Endothelial cell of umbilical vein (primary cell): ENCODE results near the gene SPEF1. TPM values are rescaled to one million over a fixed set of nuclear protein-coding genes. Genes with fewer than 3 reads are reported as not detected.

Experiments used
- BruUV-seq: library from RNA; stranded (reverse); fragments of 400-500 nt; replicated peaks from 2 replicates; lab custom pipeline; 2021; lab: Mats Ljungman, UMichigan
- CTCF ChIA-PET: fragments of 300-600, 350-600 bp; sonication (Branson Sonifier 250); formaldehyde crosslinking; loops from one replicate; lab custom pipeline; 2021; ENCODE audit warnings: antibody characterized with exemption, inconsistent platforms; lab: Charles Lee
- POLR2A ChIA-PET: fragments of 300-600, 350-600 bp; sonication (Branson Sonifier 250); formaldehyde crosslinking; loops from one replicate; lab custom pipeline; 2021; ENCODE audit warnings: antibody characterized with exemption, inconsistent platforms; lab: Charles Lee
- DNase-seq: peaks from one replicate; pipeline ENCODE4 v3.0.0-alpha.2; 2011; ENCODE audit warnings: low read depth, low spot score
- FAIRE-seq: peaks from 2 replicates; lab custom pipeline; 2011; peaks lifted over from hg19 to GRCh38; lab: Jason Lieb, UNC
- H2AFZ ChIP-seq: 2 replicates; pipeline ENCODE4 v1.6.0; 2012; ENCODE audit warnings: low read depth, low read length, control low read depth, inconsistent platforms
- H3K27ac ChIP-seq: 2 replicates; pipeline ENCODE4 v1.5.1; 2011; ENCODE audit warnings: low read depth, mild to moderate bottlenecking, control low read depth, low read length, moderate library complexity; ENCODE audit not compliant: insufficient read depth
- H3K27me3 ChIP-seq, 2 experiments: 2 replicates each; pipeline versions ENCODE4 v1.6.0 to v1.6.1; 2011; ENCODE audit warnings: low read length in 2 of 2, mixed read lengths in 1 of 2; ENCODE audit not compliant: control insufficient read depth in 2 of 2, insufficient read depth in 2 of 2
- H3K36me3 ChIP-seq, 2 experiments: 2 replicates in 1 of 2; 3 replicates in 1 of 2; pipeline ENCODE4 v1.5.1; 2011; ENCODE audit warnings: low read length in 2 of 2, mild to moderate bottlenecking in 1 of 2, moderate library complexity in 1 of 2; ENCODE audit not compliant: control insufficient read depth in 2 of 2, insufficient read depth in 2 of 2; ENCODE audit errors: extremely low read depth in 1 of 2
- H3K4me1 ChIP-seq: 3 replicates; pipeline ENCODE4 v1.5.1; 2011; ENCODE audit warnings: mild to moderate bottlenecking, low read length; ENCODE audit not compliant: control insufficient read depth, insufficient read depth; ENCODE audit errors: extremely low read depth
- H3K4me2 ChIP-seq: 2 replicates; pipeline ENCODE4 v1.6.1; 2011; ENCODE audit warnings: low read length, control low read depth, mixed read lengths; ENCODE audit not compliant: insufficient read depth
- H3K4me3 ChIP-seq, 3 experiments: fragments of 200-600 bp in 1 of 3; sonication (generic), shearing (Covaris generic) in 1 of 3; replicated peaks in 1 of 3; 2 replicates each; pipeline ENCODE4 v1.5.1; 2011 to 2016; ENCODE audit warnings: control low read depth in 3 of 3, low read length in 3 of 3, mild to moderate bottlenecking in 2 of 3, inconsistent platforms in 1 of 3, low read depth in 1 of 3, moderate library complexity in 1 of 3; ENCODE audit not compliant: insufficient read depth in 1 of 3
- H3K79me2 ChIP-seq: 2 replicates; pipeline ENCODE4 v1.6.0; 2012; ENCODE audit warnings: low read length, inconsistent platforms; ENCODE audit not compliant: control insufficient read depth, insufficient read depth
- H3K9ac ChIP-seq: replicated peaks from 2 replicates; pipeline ENCODE3; 2011; ENCODE audit warnings: low read length, control low read depth; ENCODE audit not compliant: insufficient read depth; ENCODE audit errors: extremely low read depth
- H3K9me1 ChIP-seq: replicated peaks from 3 replicates; pipeline ENCODE4 v1.6.0; 2011; ENCODE audit warnings: mild to moderate bottlenecking, low read length; ENCODE audit not compliant: control insufficient read depth, insufficient read depth; ENCODE audit errors: extremely low read depth
- H3K9me3 ChIP-seq: replicated peaks from 2 replicates; pipeline ENCODE4 v1.5.1; 2012; ENCODE audit warnings: low read length, inconsistent platforms; ENCODE audit not compliant: control insufficient read depth, insufficient read depth
- H4K20me1 ChIP-seq: replicated peaks from 2 replicates; pipeline ENCODE3; 2011; ENCODE audit warnings: mild to moderate bottlenecking, low read length; ENCODE audit not compliant: control insufficient read depth, insufficient read depth; ENCODE audit errors: extremely low read depth
- CTCF ChIP-seq, 2 donors: IDR thresholded peaks; 1 replicate in 1 of 2; 2 replicates in 1 of 2; pipeline ENCODE4 v1.5.1; 2011; ENCODE audit warnings: low read length in 2 of 2, mild to moderate bottlenecking in 2 of 2, moderate library complexity in 2 of 2, control low read depth in 1 of 2, inconsistent platforms in 1 of 2, low read depth in 1 of 2; ENCODE audit not compliant: insufficient read depth in 1 of 2; ENCODE audit errors: extremely low read depth in 1 of 2
- EZH2 ChIP-seq: IDR thresholded peaks from 2 replicates; pipeline ENCODE4 v1.6.1; 2012; ENCODE audit warnings: borderline replicate concordance, low read depth, mild to moderate bottlenecking, moderate library complexity, low read length, inconsistent platforms; ENCODE audit not compliant: severe bottlenecking
- FOS ChIP-seq: IDR thresholded peaks from 2 replicates; pipeline ENCODE4 v1.6.1; 2011; ENCODE audit warnings: mild to moderate bottlenecking, low read length, moderate library complexity, borderline replicate concordance; ENCODE audit not compliant: insufficient read depth
- GATA2 ChIP-seq: IDR thresholded peaks from 2 replicates; pipeline ENCODE4 v1.7.0; 2011; ENCODE audit warnings: low read depth, mild to moderate bottlenecking, moderate library complexity, mixed read lengths, low read length; ENCODE audit not compliant: insufficient read length, insufficient read depth
- MAX ChIP-seq: IDR thresholded peaks from 2 replicates; pipeline ENCODE4 v1.6.1; 2011; ENCODE audit not compliant: insufficient read depth, insufficient read length
- MYC ChIP-seq: IDR thresholded peaks from one replicate; pipeline ENCODE4 v1.6.1; 2011; ENCODE audit warnings: mild to moderate bottlenecking, low read depth, low read length
- POLR2A ChIP-seq: IDR thresholded peaks from 2 replicates; pipeline ENCODE4 v1.6.1; 2012; ENCODE audit warnings: low read depth, mild to moderate bottlenecking, control low read depth, low read length
- POLR2AphosphoS5 ChIP-seq: IDR thresholded peaks from 2 replicates; pipeline ENCODE4 v1.6.1; 2012; ENCODE audit warnings: low read depth, mild to moderate bottlenecking, control low read depth, low read length, moderate library complexity; ENCODE audit not compliant: insufficient read depth
- dilution Hi-C: fragments of 300-500 bp; cut with MboI; formaldehyde crosslinking; loops from one replicate; pipeline ENCODE4 v1.15.0; 2019; ENCODE audit warnings: low sequenced_read_pairs; ENCODE audit not compliant: extremely low pct_ligation_motif_present
- intact Hi-C: fragments of 100-400 bp; cut with micrococcal nuclease; formaldehyde crosslinking; loops from one replicate; pipeline ENCODE4 v1.10.0; 2022
- polyA plus RNA-seq, 4 experiments: library from polyadenylated mRNA; depleted of rRNA in 3 of 4; stranded (reverse) in 3 of 4; unstranded in 1 of 4; fragments of >200 nt; gene quantifications; 2 replicates each; pipeline versions ENCODE4 v1.2.1 to v1.2.3, GENCODE V29; 2011 to 2012; ENCODE audit warnings: missing spikeins in 1 of 4
- total RNA-seq: library from RNA; stranded (reverse); gene quantifications from 2 replicates; pipeline ENCODE4 v1.2.3, GENCODE V29; 2021

Gene SPEF1
- total and polyA plus RNA-seq, 2 donors (not counting 3 experiments of a cell fraction or from before 2014, with no cell fraction given): 0.07 to 0.44 TPM

- Histone ChIP-seq H3K36me3 (peaks cover 0 to 10% of the 10 kb centered on the region in 2 experiments), H3K9ac (no peak overlapping the region), H3K9me3 (no peaks in the 10 kb centered on the region), H3K4me3 (no peak overlapping the region), H3K4me2 (no peak overlapping the region), H3K27ac (no peak overlapping the region), H3K9me1 (no peaks in the 10 kb centered on the region), H2AFZ (no peak overlapping the region), H3K79me2 (no peaks in the 10 kb centered on the region), H4K20me1 (no peaks in the 10 kb centered on the region), H3K27me3 (no peaks in the 10 kb centered on the region), H3K4me1 (no peaks in the 10 kb centered on the region)
- TF ChIP-seq POLR2A (no peak), MAX (no peak), EZH2 (no peak), MYC (no peak), GATA2 (no peak), CTCF (IDR thresholded peaks at IDR 0.05; ENCODE audit: extremely low read depth in 1 of 2, insufficient read depth in 1 of 2, low read depth in 1 of 2, low read length in 2 of 2) (peak in 1 of 2 donors; percentile 2), FOS (no peak), POLR2AphosphoS5 (no peak)
- ChIA-PET CTCF (interaction anchor here (1.1 to 5.6 kb wide), 5 partner anchors 16 to 35 kb away, joined by 3 to 75 read pairs (median 5); partner anchors contain the start of genes ADISSP and CENPB), POLR2A (no interaction called here)
- dilution Hi-C loops (no loop called here), intact Hi-C loops (loop anchor here (5.0 kb wide), 1 partner anchor 74 kb away; no protein-coding TSS in a partner anchor)
- DNase-seq (no peak), FAIRE-seq (no peak)
- no TSS peak for BruUV-seq
Measured at GRCh38 chr20:3751305-3751674, 30.0 kb downstream of the SPEF1 start.
